ENCODE data around the gene ZBED6.

ZBED6 gene

GRCh38 chr1:203764105-203765028, 31.1 kb upstream of the ZBED6 start:
- Histone ChIP-seq H3K4me1 (ENCODE audit: control insufficient read depth, insufficient read depth, low read length) (no peaks in the 10 kb centered on the region), H3K27ac (ENCODE audit: low read depth, low read length) (no peak overlapping the region), H3K4me3 (ENCODE audit: low read depth, low read length) (no peak overlapping the region), H3K9ac (ENCODE audit: low read depth, low read length) (no peak overlapping the region), H3K9me3 (ENCODE audit: control insufficient read depth, insufficient read depth, low read length) (no peaks in the 10 kb centered on the region), H3K27me3 (ENCODE audit: control insufficient read depth, insufficient read depth, low read length) (no peaks in the 10 kb centered on the region), H3K36me3 (ENCODE audit: control insufficient read depth, insufficient read depth, low read length) (no peaks in the 10 kb centered on the region)

GRCh38 chr1:203765029-203765837, 30.2 kb upstream of the ZBED6 start, which contains the start of gene LAX1:
LAX1 (plus strand) TSS chr1:203765183; CDS start chr1:203765566, 383 bp downstream.
- Histone ChIP-seq H3K36me3 (ENCODE audit: control insufficient read depth, insufficient read depth, low read length) (no peaks in the 10 kb centered on the region), H3K9me3 (ENCODE audit: control insufficient read depth, insufficient read depth, low read length) (no peaks in the 10 kb centered on the region), H3K27ac (ENCODE audit: low read depth, low read length) (no peak within 1 kb of the TSS), H3K4me3 (ENCODE audit: low read depth, low read length) (no peak within 1 kb of the TSS), H3K4me1 (ENCODE audit: control insufficient read depth, insufficient read depth, low read length) (no peaks in the 10 kb centered on the region), H3K9ac (ENCODE audit: low read depth, low read length) (no peak within 1 kb of the TSS), H3K27me3 (ENCODE audit: control insufficient read depth, insufficient read depth, low read length) (no peaks in the 10 kb centered on the region)

GRCh38 chr1:203768256-203768655, 27.2 kb upstream of the ZBED6 start:
- Histone ChIP-seq H3K4me1 (ENCODE audit: control insufficient read depth, insufficient read depth, low read length) (no peaks in the 10 kb centered on the region), H3K4me3 (ENCODE audit: low read depth, low read length) (no peak overlapping the region), H3K27ac (ENCODE audit: low read depth, low read length) (no peak overlapping the region), H3K9ac (ENCODE audit: low read depth, low read length) (no peak overlapping the region), H3K9me3 (ENCODE audit: control insufficient read depth, insufficient read depth, low read length) (no peaks in the 10 kb centered on the region), H3K27me3 (ENCODE audit: control insufficient read depth, insufficient read depth, low read length) (no peaks in the 10 kb centered on the region), H3K36me3 (ENCODE audit: control insufficient read depth, insufficient read depth, low read length) (no peaks in the 10 kb centered on the region)

- no peak overlapping the region for H3K4me3 ChIP-seq (ENCODE audit: low read depth, low read length)
- no peaks in the 10 kb centered on the region for H3K4me1 ChIP-seq (ENCODE audit: control insufficient read depth, insufficient read depth, low read length)
- H3K27ac ChIP-seq (ENCODE audit: low read depth, low read length), result no peak overlapping the region
- H3K36me3 ChIP-seq (ENCODE audit: control insufficient read depth, insufficient read depth, low read length), result no peaks in the 10 kb centered on the region
- H3K27me3 ChIP-seq (ENCODE audit: control insufficient read depth, insufficient read depth, low read length), result no peaks in the 10 kb centered on the region
- no peaks in the 10 kb centered on the region for H3K9me3 ChIP-seq (ENCODE audit: control insufficient read depth, insufficient read depth, low read length)
- H3K9ac ChIP-seq (ENCODE audit: low read depth, low read length), result no peak overlapping the region
Observed at GRCh38 chr1:203769505-203770343, 25.7 kb upstream of the ZBED6 start.

GRCh38 chr1:203771901-203772301, 23.5 kb upstream of the ZBED6 start:
- H3K4me3 ChIP-seq (ENCODE audit: low read depth, low read length), result no peak overlapping the region
- H3K36me3 ChIP-seq (ENCODE audit: control insufficient read depth, insufficient read depth, low read length), result no peaks in the 10 kb centered on the region
- H3K9ac ChIP-seq (ENCODE audit: low read depth, low read length), result no peak overlapping the region
- H3K4me1 ChIP-seq (ENCODE audit: control insufficient read depth, insufficient read depth, low read length), result no peaks in the 10 kb centered on the region
- H3K9me3 ChIP-seq (ENCODE audit: control insufficient read depth, insufficient read depth, low read length), result no peaks in the 10 kb centered on the region
- H3K27me3 ChIP-seq (ENCODE audit: control insufficient read depth, insufficient read depth, low read length), result no peaks in the 10 kb centered on the region
- no peak overlapping the region for H3K27ac ChIP-seq (ENCODE audit: low read depth, low read length)

- Histone ChIP-seq H3K27me3 (ENCODE audit: control insufficient read depth, insufficient read depth, low read length) (no peaks in the 10 kb centered on the region), H3K4me1 (ENCODE audit: control insufficient read depth, insufficient read depth, low read length) (no peaks in the 10 kb centered on the region), H3K9ac (ENCODE audit: low read depth, low read length) (no peak overlapping the region), H3K27ac (ENCODE audit: low read depth, low read length) (no peak overlapping the region), H3K36me3 (ENCODE audit: control insufficient read depth, insufficient read depth, low read length) (no peaks in the 10 kb centered on the region), H3K4me3 (ENCODE audit: low read depth, low read length) (no peak overlapping the region), H3K9me3 (ENCODE audit: control insufficient read depth, insufficient read depth, low read length) (no peaks in the 10 kb centered on the region)
Observed at GRCh38 chr1:203772836-203773235, 22.6 kb upstream of the ZBED6 start.

- H3K36me3 ChIP-seq (ENCODE audit: control insufficient read depth, insufficient read depth, low read length), result no peaks in the 10 kb centered on the region
Observed at GRCh38 chr1:203776636-203777035, 18.8 kb upstream of the ZBED6 start.

GRCh38 chr1:203777596-203777995, 17.8 kb upstream of the ZBED6 start:
- no peaks in the 10 kb centered on the region for H3K9me3 ChIP-seq (ENCODE audit: control insufficient read depth, insufficient read depth, low read length)
- no peaks in the 10 kb centered on the region for H3K36me3 ChIP-seq (ENCODE audit: control insufficient read depth, insufficient read depth, low read length)
- H3K4me1 ChIP-seq (ENCODE audit: control insufficient read depth, insufficient read depth, low read length), result no peaks in the 10 kb centered on the region
- H3K4me3 ChIP-seq (ENCODE audit: low read depth, low read length), result no peak overlapping the region
- H3K27ac ChIP-seq (ENCODE audit: low read depth, low read length), result no peak overlapping the region
- H3K9ac ChIP-seq (ENCODE audit: low read depth, low read length), result no peak overlapping the region
- H3K27me3 ChIP-seq (ENCODE audit: control insufficient read depth, insufficient read depth, low read length), result no peaks in the 10 kb centered on the region

More at GRCh38 chr1:203776636-203777035, 18.8 kb upstream of the ZBED6 start:
- no peak overlapping the region for H3K4me3 ChIP-seq (ENCODE audit: low read depth, low read length)
- H3K4me1 ChIP-seq (ENCODE audit: control insufficient read depth, insufficient read depth, low read length), result no peaks in the 10 kb centered on the region
- H3K9ac ChIP-seq (ENCODE audit: low read depth, low read length), result no peak overlapping the region
- no peak overlapping the region for H3K27ac ChIP-seq (ENCODE audit: low read depth, low read length)
- H3K9me3 ChIP-seq (ENCODE audit: control insufficient read depth, insufficient read depth, low read length), result no peaks in the 10 kb centered on the region
- no peaks in the 10 kb centered on the region for H3K27me3 ChIP-seq (ENCODE audit: control insufficient read depth, insufficient read depth, low read length)

GRCh38 chr1:203778146-203778545, 17.3 kb upstream of the ZBED6 start:
- Histone ChIP-seq H3K27ac (ENCODE audit: low read depth, low read length) (no peak overlapping the region), H3K4me3 (ENCODE audit: low read depth, low read length) (no peak overlapping the region), H3K9ac (ENCODE audit: low read depth, low read length) (no peak overlapping the region), H3K9me3 (ENCODE audit: control insufficient read depth, insufficient read depth, low read length) (no peaks in the 10 kb centered on the region), H3K27me3 (ENCODE audit: control insufficient read depth, insufficient read depth, low read length) (no peaks in the 10 kb centered on the region), H3K4me1 (ENCODE audit: control insufficient read depth, insufficient read depth, low read length) (no peaks in the 10 kb centered on the region), H3K36me3 (ENCODE audit: control insufficient read depth, insufficient read depth, low read length) (no peaks in the 10 kb centered on the region)

- Histone ChIP-seq H3K9me3 (ENCODE audit: control insufficient read depth, insufficient read depth, low read length) (no peaks in the 10 kb centered on the region), H3K4me3 (ENCODE audit: low read depth, low read length) (no peak overlapping the region), H3K36me3 (ENCODE audit: control insufficient read depth, insufficient read depth, low read length) (no peaks in the 10 kb centered on the region), H3K27me3 (ENCODE audit: control insufficient read depth, insufficient read depth, low read length) (no peaks in the 10 kb centered on the region), H3K4me1 (ENCODE audit: control insufficient read depth, insufficient read depth, low read length) (peaks cover 3% of the 10 kb centered on the region), H3K27ac (ENCODE audit: low read depth, low read length) (no peak overlapping the region), H3K9ac (ENCODE audit: low read depth, low read length) (no peak overlapping the region)
Observed at GRCh38 chr1:203778789-203779188, 16.6 kb upstream of the ZBED6 start.

All from HUES48 (cell line).